Neutrophil (primary cell): ENCODE measurements around the gene TIMM44.

ENCODE experiments used
- H3K27ac ChIP-seq: fragments of 200-600 bp; sonication (generic); 2 replicates; pipeline ENCODE4 v1.5.1; 2016; ENCODE audit warnings: mild to moderate bottlenecking, moderate library complexity
- H3K27me3 ChIP-seq: fragments of 200-600 bp; sonication (generic); 2 replicates; pipeline ENCODE4 v1.6.0; 2016; ENCODE audit warnings: mild to moderate bottlenecking
- H3K36me3 ChIP-seq: fragments of 200-600 bp; sonication (generic); 2 replicates; pipeline ENCODE4 v1.5.1; 2017
- H3K4me1 ChIP-seq, 2 experiments: fragments of 200-600 bp in 1 of 2; sonication (generic) in 1 of 2; 1 replicate in 1 of 2; 2 replicates in 1 of 2; pipeline versions ENCODE4 v1.5.1 to v1.6.1; 2013 to 2016; ENCODE audit warnings: low read depth in 1 of 2, low read length in 1 of 2, mild to moderate bottlenecking in 1 of 2, moderate library complexity in 1 of 2; ENCODE audit not compliant: control insufficient read depth in 1 of 2, insufficient read depth in 1 of 2
- H3K4me3 ChIP-seq, 2 experiments: fragments of 200-600 bp in 1 of 2; sonication (generic) in 1 of 2; 1 replicate in 1 of 2; 2 replicates in 1 of 2; pipeline ENCODE4 v1.5.1; 2013 to 2016; ENCODE audit warnings: low read depth in 1 of 2, low read length in 1 of 2, mild to moderate bottlenecking in 1 of 2, moderate library complexity in 1 of 2
- H3K9me3 ChIP-seq: fragments of 200-600 bp; sonication (generic); 2 replicates; pipeline ENCODE4 v1.5.1; 2016
- TF ChIP-seq, protein P1 (sequence below): fragments of 200-600 bp; sonication (generic); IDR thresholded peaks from 2 replicates; pipeline ENCODE4 v1.5.1; 2016; ENCODE audit warnings: antibody characterized with exemption

Gene TIMM44

GRCh38 chr19:7881910-7882309, 61.6 kb downstream of the TIMM44 start:
- no peaks in the 10 kb centered on the region for H3K36me3 ChIP-seq
- no peaks in the 10 kb centered on the region for H3K9me3 ChIP-seq
- peaks cover 33% of the 10 kb centered on the region for H3K27me3 ChIP-seq
- no peaks in the 10 kb centered on the region for H3K4me1 ChIP-seq
- no peak overlapping the region for H3K4me3 ChIP-seq
- TF ChIP-seq, protein P1, sequence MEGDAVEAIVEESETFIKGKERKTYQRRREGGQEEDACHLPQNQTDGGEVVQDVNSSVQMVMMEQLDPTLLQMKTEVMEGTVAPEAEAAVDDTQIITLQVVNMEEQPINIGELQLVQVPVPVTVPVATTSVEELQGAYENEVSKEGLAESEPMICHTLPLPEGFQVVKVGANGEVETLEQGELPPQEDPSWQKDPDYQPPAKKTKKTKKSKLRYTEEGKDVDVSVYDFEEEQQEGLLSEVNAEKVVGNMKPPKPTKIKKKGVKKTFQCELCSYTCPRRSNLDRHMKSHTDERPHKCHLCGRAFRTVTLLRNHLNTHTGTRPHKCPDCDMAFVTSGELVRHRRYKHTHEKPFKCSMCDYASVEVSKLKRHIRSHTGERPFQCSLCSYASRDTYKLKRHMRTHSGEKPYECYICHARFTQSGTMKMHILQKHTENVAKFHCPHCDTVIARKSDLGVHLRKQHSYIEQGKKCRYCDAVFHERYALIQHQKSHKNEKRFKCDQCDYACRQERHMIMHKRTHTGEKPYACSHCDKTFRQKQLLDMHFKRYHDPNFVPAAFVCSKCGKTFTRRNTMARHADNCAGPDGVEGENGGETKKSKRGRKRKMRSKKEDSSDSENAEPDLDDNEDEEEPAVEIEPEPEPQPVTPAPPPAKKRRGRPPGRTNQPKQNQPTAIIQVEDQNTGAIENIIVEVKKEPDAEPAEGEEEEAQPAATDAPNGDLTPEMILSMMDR: no peak
- no peak overlapping the region for H3K27ac ChIP-seq

DNA sequence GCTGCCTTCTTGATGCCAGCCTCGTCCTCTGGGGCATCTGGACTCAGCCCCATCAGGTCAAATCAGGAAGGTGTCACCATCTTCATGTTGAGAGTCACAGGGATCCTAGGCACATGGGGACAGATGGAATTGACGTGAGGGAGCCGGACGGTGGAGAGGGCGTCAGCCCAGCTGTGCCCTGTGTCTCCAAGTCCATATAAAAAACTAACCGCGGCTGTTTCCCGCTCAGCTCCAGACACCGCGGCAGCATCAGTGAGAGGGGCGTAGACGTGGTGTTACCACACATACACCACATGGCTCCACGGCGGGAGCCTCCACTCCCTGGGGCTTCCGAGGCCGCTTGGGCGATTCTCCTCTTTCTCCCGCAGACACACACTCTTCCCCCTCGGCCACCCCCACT, 63.6 kb downstream of the TIMM44 start:
- Histone ChIP-seq H3K27me3 (peaks cover 39% of the 10 kb centered on the region), H3K4me1 (no peaks in the 10 kb centered on the region), H3K9me3 (no peaks in the 10 kb centered on the region), H3K27ac (no peak overlapping the region), H3K4me3 (no peak overlapping the region), H3K36me3 (no peaks in the 10 kb centered on the region)
- TF ChIP-seq, protein P1: no peak

- TF ChIP-seq, protein P1: no peak
Measured at GRCh38 chr19:7879111-7879807, 64.2 kb downstream of the TIMM44 start.

GRCh38 chr19:7877249-7877836, 66.1 kb downstream of the TIMM44 start:
- H3K27ac ChIP-seq: no peak overlapping the region
- TF ChIP-seq, protein P1: no peak

More at GRCh38 chr19:7879111-7879807, 64.2 kb downstream of the TIMM44 start:
- Histone ChIP-seq H3K4me1 (no peaks in the 10 kb centered on the region), H3K9me3 (no peaks in the 10 kb centered on the region), H3K27ac (no peak overlapping the region), H3K27me3 (peaks cover 45% of the 10 kb centered on the region), H3K36me3 (no peaks in the 10 kb centered on the region), H3K4me3 (no peak overlapping the region)

More at GRCh38 chr19:7877249-7877836, 66.1 kb downstream of the TIMM44 start:
- Histone ChIP-seq H3K4me3 (no peak overlapping the region), H3K9me3 (no peaks in the 10 kb centered on the region), H3K4me1 (peaks cover 1 to 2% of the 10 kb centered on the region in 2 experiments), H3K36me3 (no peaks in the 10 kb centered on the region), H3K27me3 (peaks cover 64% of the 10 kb centered on the region)
